CD4-positive, alpha-beta T cell (primary cell): ENCODE data around the gene HIPK2. TPM values are rescaled to one million over a fixed set of nuclear protein-coding genes. Genes with fewer than 3 reads are reported as not detected.

Source experiments
- ATAC-seq: fragments of 200-7000 bp; cut with Tn5 transposase; one replicate; pipeline ENCODE4 v1.10.0; 2022; ENCODE audit warnings: mild to moderate bottlenecking; ENCODE audit not compliant: poor library complexity
- CTCF ChIA-PET: fragments of 350-600 bp; sonication (Branson Sonifier 250); formaldehyde crosslinking; loops from one replicate; lab custom pipeline; 2021; ENCODE audit warnings: antibody characterized with exemption, inconsistent platforms; lab: Charles Lee
- POLR2A ChIA-PET: fragments of 350-600 bp; sonication (Branson Sonifier 250); formaldehyde crosslinking; loops from one replicate; lab custom pipeline; 2021; ENCODE audit warnings: antibody characterized with exemption, inconsistent platforms; lab: Charles Lee
- DNase-seq, 14 experiments: peaks; one replicate each; pipeline ENCODE4 v3.0.0-alpha.2; 2013 to 2020; ENCODE audit warnings: mixed read lengths in 2 of 14
- H3K27ac ChIP-seq, 2 donors: one replicate each; pipeline versions ENCODE4 v1.5.1 to v1.7.0; 2013; ENCODE audit warnings: low read length in 2 of 2, low read depth in 1 of 2, mild to moderate bottlenecking in 1 of 2
- H3K27me3 ChIP-seq, 2 experiments: 1 replicate in 1 of 2; 2 replicates in 1 of 2; pipeline versions ENCODE4 v1.6.1 to v1.7.0; 2013; ENCODE audit warnings: low read length in 2 of 2, control low read depth in 1 of 2, mild to moderate bottlenecking in 1 of 2, moderate library complexity in 1 of 2; ENCODE audit not compliant: insufficient read depth in 2 of 2, control insufficient read depth in 1 of 2
- H3K36me3 ChIP-seq: one replicate; pipeline ENCODE4 v1.6.1; 2013; ENCODE audit warnings: low read length, control low read depth; ENCODE audit not compliant: insufficient read depth
- H3K4me1 ChIP-seq: one replicate; pipeline ENCODE4 v1.6.1; 2013; ENCODE audit warnings: low read length, control low read depth; ENCODE audit not compliant: insufficient read depth
- H3K4me3 ChIP-seq: one replicate; pipeline ENCODE4 v1.5.1; 2013; ENCODE audit warnings: mild to moderate bottlenecking, low read length, moderate library complexity
- H3K9me3 ChIP-seq, 2 experiments: 1 replicate in 1 of 2; 2 replicates in 1 of 2; pipeline versions ENCODE4 v1.6.1 to v1.7.0; 2013; ENCODE audit warnings: low read length in 2 of 2, mild to moderate bottlenecking in 2 of 2, control low read depth in 1 of 2, moderate library complexity in 1 of 2; ENCODE audit not compliant: control insufficient read depth in 1 of 2, insufficient read depth in 1 of 2
- H3K27ac Mint-ChIP-seq: one replicate; pipeline ENCODE4 v1.8.0; 2020; ENCODE audit warnings: mixed read lengths
- H3K27me3 Mint-ChIP-seq: one replicate; pipeline ENCODE4 v1.8.0; 2021; ENCODE audit warnings: mixed read lengths
- H3K36me3 Mint-ChIP-seq: one replicate; pipeline ENCODE4 v1.8.0; 2021; ENCODE audit warnings: low read depth, mixed read lengths
- H3K4me1 Mint-ChIP-seq: one replicate; pipeline ENCODE4 v1.8.0; 2021; ENCODE audit warnings: low read depth, mixed read lengths
- H3K4me3 Mint-ChIP-seq: one replicate; pipeline ENCODE4 v1.8.0; 2020; ENCODE audit warnings: mild to moderate bottlenecking, mixed read lengths
- H3K9me3 Mint-ChIP-seq: one replicate; pipeline ENCODE4 v1.8.0; 2020; ENCODE audit warnings: mixed read lengths
- CTCF ChIP-seq: fragments of 200-600 bp; IDR thresholded peaks from one replicate; pipeline ENCODE4 v1.8.0; 2022; ENCODE audit warnings: antibody characterized with exemption, mild to moderate bottlenecking
- intact Hi-C, 2 experiments: fragments of 100-400 bp; cut with DNase I in 1 of 2; cut with micrococcal nuclease in 1 of 2; formaldehyde crosslinking; loops; one replicate each; pipeline versions ENCODE4 v1.15.1 to v1.9.0; 2023 to 2025; cut with DNase I, micrococcal nuclease
- total RNA-seq, 174 experiments: library from RNA in 2 of 174; stranded (reverse) in 2 of 174; gene quantifications; one replicate each; pipeline ENCODE4 v1.2.3 and lab custom pipeline; 2021 to 2026

The HIPK2 gene
- total RNA-seq, 2 experiments from 2014 or later, result 36.5 to 37.0 TPM

- ATAC-seq (no peak), DNase-seq (peak in 2 of 14 experiments; percentile 29 to 30)
- Histone ChIP-seq H3K9me3 (peaks cover 4 to 9% of the 10 kb centered on the region in 2 experiments), H3K27ac (no peak overlapping the region), H3K4me3 (no peak overlapping the region), H3K27me3 (no peaks in the 10 kb centered on the region), H3K36me3 (no peaks in the 10 kb centered on the region), H3K4me1 (no peaks in the 10 kb centered on the region)
- peaks cover 5% of the 10 kb centered on the region for H3K9me3 Mint-ChIP-seq
- ChIA-PET CTCF (no interaction called here), POLR2A (no interaction called here)
- H3K36me3 Mint-ChIP-seq, result peaks cover 5% of the 10 kb centered on the region
- no peak overlapping the region for H3K4me3 Mint-ChIP-seq
- TF ChIP-seq CTCF, result no peak
- H3K27me3 Mint-ChIP-seq, result no peaks in the 10 kb centered on the region
- intact Hi-C loops, result no loop called here
- H3K4me1 Mint-ChIP-seq, result peaks cover 11% of the 10 kb centered on the region
- H3K27ac Mint-ChIP-seq, result no peak overlapping the region
These were observed 21.8 kb upstream of the HIPK2 start for GRCh38 chr7:139799586-139799985.

- Histone ChIP-seq H3K27ac (no peak overlapping the region), H3K4me1 (no peaks in the 10 kb centered on the region), H3K36me3 (no peaks in the 10 kb centered on the region), H3K27me3 (no peaks in the 10 kb centered on the region), H3K9me3 (peaks cover 4 to 6% of the 10 kb centered on the region in 2 experiments), H3K4me3 (no peak overlapping the region)
- CTCF ChIA-PET, result interaction anchor here (1.1 kb wide), 1 partner anchor 48 kb away, joined by 3 read pairs; no protein-coding TSS in a partner anchor
- peaks cover 5% of the 10 kb centered on the region for H3K36me3 Mint-ChIP-seq
- POLR2A ChIA-PET, result no interaction called here
- intact Hi-C loops, result no loop called here
- no peak for TF ChIP-seq CTCF
- ATAC-seq (no peak), DNase-seq (no peak)
- H3K4me3 Mint-ChIP-seq, result no peak overlapping the region
- no peaks in the 10 kb centered on the region for H3K27me3 Mint-ChIP-seq
- peaks cover 5% of the 10 kb centered on the region for H3K9me3 Mint-ChIP-seq
- H3K27ac Mint-ChIP-seq, result no peak overlapping the region
- H3K4me1 Mint-ChIP-seq, result peaks cover 11% of the 10 kb centered on the region
These were observed 21.1 kb upstream of the HIPK2 start for GRCh38 chr7:139798892-139799291.

- no peaks in the 10 kb centered on the region for H3K4me1 ChIP-seq
- Mint-ChIP-seq H3K4me1 (peaks cover 11% of the 10 kb centered on the region), H3K4me3 (no peak overlapping the region), H3K27me3 (no peaks in the 10 kb centered on the region), H3K27ac (no peak overlapping the region), H3K9me3 (peaks cover 5% of the 10 kb centered on the region), H3K36me3 (peaks cover 4% of the 10 kb centered on the region)
- H3K4me3 ChIP-seq, result no peak overlapping the region
- ChIA-PET CTCF (interaction anchor here (1.1 kb wide), 1 partner anchor 48 kb away, joined by 3 read pairs; no protein-coding TSS in a partner anchor), POLR2A (no interaction called here)
- no peaks in the 10 kb centered on the region for H3K27me3 ChIP-seq
- peaks cover 0 to under 1% of the 10 kb centered on the region in 2 experiments for H3K9me3 ChIP-seq
- ATAC-seq, result no peak
- intact Hi-C loops, result no loop called here
- DNase-seq, result no peak
- TF ChIP-seq CTCF, result no peak
- H3K36me3 ChIP-seq, result no peaks in the 10 kb centered on the region
- H3K27ac ChIP-seq, result no peak overlapping the region
These were observed 20.4 kb upstream of the HIPK2 start for GRCh38 chr7:139798221-139798620.
